SK-N-SH (cell line): ENCODE measurements around the gene RIC3. TPM values are rescaled to one million over a fixed set of nuclear protein-coding genes. Genes with fewer than 3 reads are reported as not detected.

Source experiments
- CTCF ChIA-PET: fragments of 300-600, 350-600 bp; formaldehyde crosslinking; extraction: SDS; loops from one replicate; lab custom pipeline; 2021; lab: Yijun Ruan, JAX
- POLR2A ChIA-PET: fragments of 350-600 bp; sonication (Branson Sonifier 250); formaldehyde crosslinking; extraction: SDS; loops from one replicate; lab custom pipeline; 2020; ENCODE audit warnings: antibody characterized with exemption, inconsistent platforms; lab: Yijun Ruan, JAX
- DNase-seq: peaks from one replicate; pipeline ENCODE4 v3.0.0; 2012
- H2AFZ ChIP-seq: fragments of 200-600 bp; sonication (generic); 2 replicates; pipeline ENCODE4 v1.8.1; 2016; ENCODE audit warnings: antibody characterized with exemption, mild to moderate bottlenecking, low read depth
- H3F3A ChIP-seq: fragments of 200-600 bp; sonication (generic); replicated peaks from 2 replicates; pipeline ENCODE3; 2016; ENCODE audit warnings: antibody characterized with exemption, mild to moderate bottlenecking; ENCODE audit not compliant: insufficient read depth
- H3K27ac ChIP-seq, 2 experiments: fragments of 200-500 bp in 1 of 2; fragments of 200-600 bp in 1 of 2; sonication (Bioruptor generic) in 1 of 2; sonication (generic), shearing (Covaris generic) in 1 of 2; 2 replicates each; pipeline versions ENCODE4 v1.5.1 to v1.6.1; 2014 to 2016; ENCODE audit warnings: low read depth in 2 of 2, inconsistent platforms in 1 of 2, low read length in 1 of 2, mild to moderate bottlenecking in 1 of 2, mixed read lengths in 1 of 2
- H3K27me3 ChIP-seq: fragments of 200-600 bp; sonication (generic), shearing (Covaris generic); 2 replicates; pipeline ENCODE4 v1.6.1; 2016; ENCODE audit warnings: mixed run types; ENCODE audit not compliant: insufficient read depth
- H3K36me3 ChIP-seq, 2 experiments: fragments of 200-500 bp in 1 of 2; fragments of 200-600 bp in 1 of 2; sonication (Bioruptor generic) in 1 of 2; sonication (generic) in 1 of 2; replicated peaks in 1 of 2; 2 replicates each; pipeline versions ENCODE3 to v1.5.1; 2014 to 2016; ENCODE audit warnings: low read length in 1 of 2, mild to moderate bottlenecking in 1 of 2; ENCODE audit not compliant: insufficient read depth in 2 of 2, control insufficient read depth in 1 of 2
- H3K4me1 ChIP-seq, 2 experiments: fragments of 200-500 bp in 1 of 2; fragments of 200-600 bp in 1 of 2; sonication (Bioruptor generic) in 1 of 2; sonication (generic), shearing (Covaris generic) in 1 of 2; 2 replicates each; pipeline versions ENCODE4 v1.5.1 to v1.6.1; 2014 to 2016; ENCODE audit warnings: low read depth in 1 of 2, low read length in 1 of 2, mixed run types in 1 of 2; ENCODE audit not compliant: insufficient read depth in 2 of 2, control insufficient read depth in 1 of 2
- H3K4me2 ChIP-seq: fragments of 200-600 bp; sonication (generic), shearing (Covaris generic); 2 replicates; pipeline ENCODE4 v1.6.1; 2017; ENCODE audit warnings: mixed run types
- H3K4me3 ChIP-seq, 2 experiments: fragments of 200-500 bp in 1 of 2; fragments of 200-600 bp in 1 of 2; sonication (Bioruptor generic) in 1 of 2; sonication (generic), shearing (Covaris generic) in 1 of 2; 2 replicates each; pipeline versions ENCODE4 v1.5.1 to v1.8.1; 2014 to 2016; ENCODE audit warnings: low read depth in 2 of 2, inconsistent platforms in 1 of 2, low read length in 1 of 2, mild to moderate bottlenecking in 1 of 2, mixed read lengths in 1 of 2, moderate library complexity in 1 of 2
- H3K79me2 ChIP-seq: fragments of 200-600 bp; sonication (generic); 2 replicates; pipeline ENCODE4 v1.8.1; 2017; ENCODE audit warnings: mild to moderate bottlenecking; ENCODE audit not compliant: insufficient read depth
- H3K9ac ChIP-seq: fragments of 200-600 bp; sonication (generic); 2 replicates; pipeline ENCODE4 v1.6.1; 2017; ENCODE audit warnings: mixed run types
- H3K9me2 ChIP-seq: fragments of 200-600 bp; sonication (generic); 2 replicates; pipeline ENCODE4 v1.6.1; 2017; ENCODE audit warnings: mixed run types
- H3K9me3 ChIP-seq: fragments of 200-600 bp; sonication (generic); 2 replicates; pipeline ENCODE4 v1.6.1; 2017; ENCODE audit warnings: mixed run types, mild to moderate bottlenecking, moderate library complexity
- H4K20me1 ChIP-seq: fragments of 200-600 bp; sonication (generic); 2 replicates; pipeline ENCODE4 v1.6.1; 2017; ENCODE audit warnings: mild to moderate bottlenecking, mixed run types; ENCODE audit not compliant: insufficient read depth
- CHD2 ChIP-seq: fragments of 150-350 bp; IDR thresholded peaks from 2 replicates; pipeline ENCODE4 v1.6.1; 2018; ENCODE audit warnings: low read length; ENCODE audit not compliant: partially characterized antibody
- CTCF ChIP-seq: fragments of 200-600 bp; sonication (generic); IDR thresholded peaks from 2 replicates; pipeline ENCODE4 v1.6.1; 2017; ENCODE audit warnings: antibody characterized with exemption, mild to moderate bottlenecking, moderate library complexity
- FOXM1 ChIP-seq: IDR thresholded peaks from 2 replicates; pipeline ENCODE4 v1.4.0; 2012; ENCODE audit warnings: low read depth, mild to moderate bottlenecking
- GATA2 ChIP-seq: sonication (generic); formaldehyde crosslinking; IDR thresholded peaks from 2 replicates; pipeline ENCODE4 v1.5.0; 2020; ENCODE audit warnings: mild to moderate bottlenecking, missing genetic modification reagents
- JUND ChIP-seq: IDR thresholded peaks from 2 replicates; pipeline ENCODE4 v1.4.0; 2012
- MAX ChIP-seq: IDR thresholded peaks from 2 replicates; pipeline ENCODE4 v1.4.0; 2012; ENCODE audit warnings: low read depth
- NRF1 ChIP-seq: IDR thresholded peaks from 2 replicates; pipeline ENCODE4 v1.6.1; 2012; ENCODE audit warnings: low read depth, mild to moderate bottlenecking, low read length
- PBX3 ChIP-seq: IDR thresholded peaks from 2 replicates; pipeline ENCODE4; 2012
- REST ChIP-seq: IDR thresholded peaks from 2 replicates; pipeline ENCODE4 v1.6.1; 2012; ENCODE audit warnings: mild to moderate bottlenecking, low read depth, low read length, moderate library complexity
- USF2 ChIP-seq: fragments of 150-350 bp; IDR thresholded peaks from 2 replicates; pipeline ENCODE4 v1.6.1; 2017; ENCODE audit warnings: antibody characterized with exemption, low read length, low read depth, borderline replicate concordance
- ZBTB33 ChIP-seq: IDR thresholded peaks from 2 replicates; pipeline ENCODE4 v1.4.0; 2012; ENCODE audit warnings: low read depth, borderline replicate concordance
- WGBS: methylation state at CpG from one replicate; pipeline ENCODE4 v1.1.6; 2017; ENCODE audit warnings: low lambda C conversion rate; 5-methylcytosine and 5-hydroxymethylcytosine counted together
- polyA plus RNA-seq, 3 experiments: library from polyadenylated mRNA; depleted of rRNA; stranded (reverse); fragments of >200 nt; gene quantifications; 2 replicates each; pipeline ENCODE4 v1.2.3, GENCODE V29; 2012

Gene RIC3
- polyA plus RNA-seq, 1 of the 3 experiments (the other 2 are of a cell fraction) = 0.54 TPM

- H3K9me3 ChIP-seq = no peaks in the 10 kb centered on the region
- H3K27ac ChIP-seq = no peak overlapping the region
- no peaks in the 10 kb centered on the region for H3F3A ChIP-seq
- H3K4me1 ChIP-seq = peaks cover 0 to 45% of the 10 kb centered on the region in 2 experiments; a peak in 1 of 4 replicates
- 91% methylated on average over 8 of the region's 12 CpGs for WGBS
- no peak overlapping the region for H2AFZ ChIP-seq
- H4K20me1 ChIP-seq = no peaks in the 10 kb centered on the region
- no peaks in the 10 kb centered on the region for H3K79me2 ChIP-seq
- TF ChIP-seq JUND (no peak), CTCF (no peak), MAX (no peak), PBX3 (no peak), REST (no peak), USF2 (no peak), CHD2 (no peak), GATA2 (CRISPR knock-in tag) (no peak), ZBTB33 (no peak), NRF1 (no peak), FOXM1 (no peak)
- ChIA-PET CTCF (interaction anchor here (1.0 to 2.2 kb wide), 4 partner anchors 10 to 30 kb away, joined by 3 to 14 read pairs (median 5); no protein-coding TSS in a partner anchor), POLR2A (no interaction called here)
- no peaks in the 10 kb centered on the region for H3K9me2 ChIP-seq
- no peaks in the 10 kb centered on the region for H3K36me3 ChIP-seq
- no peak overlapping the region for H3K4me3 ChIP-seq
- H3K4me2 ChIP-seq = no peak overlapping the region
- H3K27me3 ChIP-seq = no peaks in the 10 kb centered on the region
- H3K9ac ChIP-seq = no peak overlapping the region
- no peak for DNase-seq
These were observed 107.8 kb downstream of the RIC3 start for GRCh38 chr11:8060801-8061554.
